Activated T-cell treated with anti-CD3 and anti-CD28 coated beads for 1 hour (primary cell): ENCODE results near the gene UGT2B7.

Experiments
- DNase-seq: peaks from one replicate; pipeline ENCODE4 v3.0.0-alpha.2; 2020; ENCODE audit warnings: low read depth

UGT2B7 gene

DNA sequence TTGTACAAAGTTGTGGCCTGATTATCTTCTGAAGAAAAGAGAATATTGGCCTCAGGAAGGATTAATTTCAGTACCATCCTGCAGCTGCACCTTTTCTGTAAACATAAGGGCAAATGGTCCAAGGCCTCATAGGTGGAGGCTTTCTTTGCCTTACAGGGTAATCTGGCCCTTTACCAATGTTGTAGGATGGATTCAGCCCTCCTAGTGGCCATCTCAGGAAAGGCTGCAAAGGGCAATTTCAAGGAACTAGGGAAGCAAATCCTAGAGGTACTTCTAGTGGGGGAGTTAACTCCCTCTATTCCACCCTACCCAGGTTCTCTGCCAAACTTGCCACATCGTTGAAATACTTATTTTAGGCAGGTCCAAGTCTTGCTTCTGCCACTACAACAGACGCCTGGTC is 60.6 kb downstream of the UGT2B7 start:
- no peak for DNase-seq
